Spinal cord (tissue), 10 donors: ENCODE data around the gene DNM2. TPM values are rescaled to one million over a fixed set of nuclear protein-coding genes. Genes with fewer than 3 reads are reported as not detected.
A peak's percentile ranks its signal among the peaks of the same experiment; 100 is the strongest.

Source experiments
- DNase-seq, 6 donors: peaks; one replicate each; pipeline versions ENCODE4 v3.0.0 to v3.0.0-alpha.2; 2013 to 2015; ENCODE audit warnings: low spot score in 6 of 6, low read depth in 4 of 6
- H3K27ac ChIP-seq: one replicate; pipeline ENCODE4 v1.5.1; 2013; ENCODE audit warnings: low read depth, low read length, control low read depth
- H3K27me3 ChIP-seq: one replicate; pipeline ENCODE4 v1.6.1; 2013; ENCODE audit warnings: low read length; ENCODE audit not compliant: control insufficient read depth, insufficient read depth
- H3K36me3 ChIP-seq: one replicate; pipeline ENCODE4 v1.6.1; 2013; ENCODE audit warnings: low read length; ENCODE audit not compliant: control insufficient read depth, insufficient read depth
- H3K4me1 ChIP-seq: one replicate; pipeline ENCODE4 v1.6.1; 2013; ENCODE audit warnings: low read length; ENCODE audit not compliant: control insufficient read depth, insufficient read depth
- H3K4me3 ChIP-seq: one replicate; pipeline ENCODE4 v1.5.1; 2013; ENCODE audit warnings: low read depth, low read length, control low read depth
- H3K9me3 ChIP-seq: one replicate; pipeline ENCODE4 v1.6.1; 2013; ENCODE audit warnings: low read length; ENCODE audit not compliant: control insufficient read depth, insufficient read depth
- WGBS: methylation state at CpG from one replicate; pipeline ENCODE4 v1.1.5; 2013; ENCODE audit warnings: missing lambda C conversion rate; ENCODE audit not compliant: insufficient coverage; 5-methylcytosine and 5-hydroxymethylcytosine counted together
- polyA plus RNA-seq, 2 donors: library from polyadenylated mRNA; unstranded; fragments of 120-200 nt; gene quantifications; one replicate each; pipeline ENCODE4 v1.2.1, GENCODE V29; 2013; ENCODE audit not compliant: insufficient read length in 2 of 2
- total RNA-seq, 2 donors: library from RNA; depleted of rRNA in 1 of 2; stranded (reverse); fragments of 120-200 nt in 1 of 2; fragments of >200 nt in 1 of 2; gene quantifications; one replicate each; pipeline versions ENCODE4 v1.2.3 to v1.2.4, GENCODE V29; 2013 to 2014
- donor health status: healthy.

The DNM2 gene
- total and polyA plus RNA-seq, 4 donors = 59.2 to 111 (median 85.0) TPM

DNA sequence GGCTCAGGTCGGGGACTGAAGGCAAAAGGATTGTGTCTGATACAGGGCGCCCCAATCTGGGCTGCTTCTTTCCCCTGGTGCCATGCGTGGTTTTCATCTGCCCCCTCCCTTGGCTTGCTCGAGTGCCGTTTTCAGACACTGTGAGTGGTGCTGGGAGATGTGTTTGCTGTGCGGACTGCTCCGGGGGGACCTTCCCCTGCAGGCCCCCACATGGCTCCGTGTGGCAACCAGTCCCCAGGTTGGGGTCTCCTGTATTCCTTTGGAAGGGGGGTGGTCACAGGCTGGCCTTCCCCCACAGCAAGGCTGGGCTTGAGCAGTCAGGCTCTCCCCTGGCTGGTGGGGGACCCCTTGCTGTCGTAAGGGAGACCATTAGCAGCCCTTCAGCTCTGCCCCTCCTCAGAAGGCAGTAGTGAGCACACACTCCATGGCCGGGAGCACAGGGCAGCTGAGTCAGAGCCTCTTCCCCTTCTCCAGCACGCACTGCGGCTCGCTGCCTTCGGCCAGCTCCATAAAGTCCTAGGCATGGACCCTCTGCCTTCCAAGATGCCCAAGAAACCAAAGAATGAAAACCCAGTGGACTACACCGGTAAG is 37.2 kb upstream of the DNM2 start:
- H3K4me1 ChIP-seq = peaks cover 2% of the 10 kb centered on the region
- H3K27ac ChIP-seq = no peak overlapping the region
- WGBS = 98% methylated on average over 10 of the region's 15 CpGs
- H3K4me3 ChIP-seq = no peak overlapping the region
- no peaks in the 10 kb centered on the region for H3K27me3 ChIP-seq
- H3K9me3 ChIP-seq = no peaks in the 10 kb centered on the region
- H3K36me3 ChIP-seq = peaks cover 88% of the 10 kb centered on the region
- DNase-seq = no peak

DNA sequence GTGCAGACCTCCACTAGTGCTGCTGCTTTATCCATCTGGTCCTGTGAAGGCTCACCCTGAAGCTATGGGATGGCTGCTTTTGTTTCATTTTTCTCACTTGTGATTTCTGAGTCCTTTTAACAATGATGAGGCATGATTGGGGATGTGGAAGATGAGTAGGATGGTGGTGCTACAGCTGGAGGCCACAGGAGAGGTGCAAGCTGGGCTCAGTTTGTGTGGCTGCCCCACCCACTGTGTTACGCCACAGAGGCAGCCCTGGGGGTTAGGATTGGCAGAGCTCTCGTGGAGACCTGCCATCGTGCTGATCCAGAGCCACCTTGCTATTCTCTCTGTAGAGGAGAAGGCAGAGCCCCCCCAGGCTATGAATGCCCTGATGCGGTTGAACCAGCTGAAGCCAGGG is 36.2 kb upstream of the DNM2 start:
- WGBS = 85% methylated on average over 4 of the region's 4 CpGs
- Histone ChIP-seq H3K4me3 (no peak overlapping the region), H3K4me1 (peaks cover 12% of the 10 kb centered on the region), H3K27ac (no peak overlapping the region), H3K36me3 (peaks cover 90% of the 10 kb centered on the region), H3K9me3 (no peaks in the 10 kb centered on the region), H3K27me3 (no peaks in the 10 kb centered on the region)
- no peak for DNase-seq

DNA sequence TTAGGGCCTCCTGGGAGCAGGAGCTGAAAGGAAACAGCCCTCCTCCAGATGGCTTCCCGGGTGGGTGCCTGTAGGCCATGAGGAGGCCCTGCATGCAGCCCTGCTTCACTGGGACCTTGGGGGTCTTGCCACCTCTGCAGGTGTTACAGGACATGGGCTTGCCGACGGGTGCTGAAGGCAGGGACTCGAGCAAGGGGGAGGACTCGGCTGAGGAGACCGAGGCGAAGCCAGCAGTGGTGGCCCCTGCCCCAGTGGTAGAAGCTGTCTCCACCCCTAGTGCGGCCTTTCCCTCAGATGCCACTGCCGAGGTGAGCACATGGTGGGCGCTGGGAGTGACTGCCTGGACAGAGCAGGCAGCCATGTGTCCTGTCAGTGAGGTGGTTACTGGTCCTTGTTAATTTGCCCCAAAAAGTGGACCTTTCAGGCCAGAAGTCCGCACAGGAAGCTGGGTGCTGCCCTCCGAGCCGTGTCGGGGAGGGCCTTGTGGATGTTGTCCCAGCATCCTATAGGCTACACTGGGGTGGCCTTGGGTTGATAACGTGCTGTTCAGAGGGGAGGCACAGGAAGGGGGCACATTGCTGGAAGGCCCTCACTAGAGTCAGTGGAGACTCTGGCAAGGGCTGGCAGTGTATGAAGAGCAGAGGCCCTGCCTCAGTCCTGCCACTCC is 35.3 kb upstream of the DNM2 start:
- Histone ChIP-seq H3K36me3 (peaks cover 90% of the 10 kb centered on the region), H3K27ac (no peak overlapping the region), H3K4me1 (peaks cover 21% of the 10 kb centered on the region), H3K9me3 (no peaks in the 10 kb centered on the region), H3K4me3 (no peak overlapping the region), H3K27me3 (no peaks in the 10 kb centered on the region)
- 91% methylated on average over 15 of the region's 15 CpGs for WGBS
- DNase-seq = no peak

DNA sequence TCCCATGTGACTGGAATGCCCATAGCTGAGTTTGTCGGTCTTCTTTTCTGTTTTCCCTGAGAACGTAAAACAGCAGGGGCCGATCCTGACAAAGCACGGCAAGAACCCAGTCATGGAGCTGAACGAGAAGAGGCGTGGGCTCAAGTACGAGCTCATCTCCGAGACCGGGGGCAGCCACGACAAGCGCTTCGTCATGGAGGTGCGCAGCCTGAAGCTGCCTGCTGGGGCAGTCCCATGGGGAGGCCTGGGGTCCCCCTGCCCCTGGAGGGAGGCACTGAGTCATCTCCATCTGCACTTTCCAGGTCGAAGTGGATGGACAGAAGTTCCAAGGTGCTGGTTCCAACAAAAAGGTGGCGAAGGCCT is 34.8 kb upstream of the DNM2 start:
- DNase-seq = no peak
- Histone ChIP-seq H3K4me3 (no peak overlapping the region), H3K9me3 (no peaks in the 10 kb centered on the region), H3K27me3 (no peaks in the 10 kb centered on the region), H3K36me3 (peaks cover 90% of the 10 kb centered on the region), H3K27ac (no peak overlapping the region), H3K4me1 (peaks cover 22% of the 10 kb centered on the region)
- 66% methylated on average over 15 of the region's 15 CpGs for WGBS

DNA sequence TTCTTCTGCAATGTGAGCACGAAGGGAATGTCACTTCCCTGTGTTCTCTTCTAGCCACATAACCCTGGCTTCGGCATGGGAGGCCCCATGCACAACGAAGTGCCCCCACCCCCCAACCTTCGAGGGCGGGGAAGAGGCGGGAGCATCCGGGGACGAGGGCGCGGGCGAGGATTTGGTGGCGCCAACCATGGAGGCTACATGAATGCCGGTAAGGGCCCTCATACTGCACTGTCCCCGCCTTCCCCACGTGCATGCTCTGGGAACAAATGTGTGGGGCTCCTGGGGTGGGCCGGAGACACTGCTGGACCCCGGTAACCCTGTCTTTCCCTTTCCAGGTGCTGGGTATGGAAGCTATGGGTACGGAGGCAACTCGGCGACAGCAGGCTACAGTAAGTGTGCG is 34.3 kb upstream of the DNM2 start:
- Histone ChIP-seq H3K4me1 (peaks cover 22% of the 10 kb centered on the region), H3K4me3 (no peak overlapping the region), H3K9me3 (no peaks in the 10 kb centered on the region), H3K27me3 (no peaks in the 10 kb centered on the region), H3K36me3 (peaks cover 90% of the 10 kb centered on the region), H3K27ac (no peak overlapping the region)
- DNase-seq = no peak
- WGBS = 91% methylated on average over 20 of the region's 21 CpGs

DNA sequence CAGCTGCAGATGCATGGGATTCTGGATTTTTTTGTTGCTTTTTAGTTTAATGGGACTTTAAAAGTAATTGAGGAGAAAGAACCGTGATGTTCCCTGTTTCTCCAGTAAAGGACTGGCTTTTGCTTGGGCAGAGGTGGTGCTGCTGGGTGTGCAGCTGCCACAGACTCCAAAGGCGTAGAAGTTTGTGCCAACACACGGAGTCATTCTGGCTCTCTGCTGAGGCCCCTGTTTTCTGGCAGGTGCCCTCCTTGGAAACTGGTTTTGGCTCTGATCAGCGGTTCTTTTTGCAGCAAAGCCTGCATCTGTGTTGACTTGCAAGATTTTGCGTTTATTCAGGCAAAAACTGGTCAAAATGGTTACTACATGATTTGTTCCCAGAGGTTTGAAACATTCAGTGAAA is 32.7 kb upstream of the DNM2 start:
- H3K4me1 ChIP-seq = peaks cover 22% of the 10 kb centered on the region
- peaks cover 90% of the 10 kb centered on the region for H3K36me3 ChIP-seq
- 47% methylated on average over 5 of the region's 5 CpGs for WGBS
- no peaks in the 10 kb centered on the region for H3K9me3 ChIP-seq
- H3K27ac ChIP-seq = no peak overlapping the region
- DNase-seq = peak in 3 of 6 donors; percentile 39 to 78 (median 45)
- no peak overlapping the region for H3K4me3 ChIP-seq
- no peaks in the 10 kb centered on the region for H3K27me3 ChIP-seq

DNA sequence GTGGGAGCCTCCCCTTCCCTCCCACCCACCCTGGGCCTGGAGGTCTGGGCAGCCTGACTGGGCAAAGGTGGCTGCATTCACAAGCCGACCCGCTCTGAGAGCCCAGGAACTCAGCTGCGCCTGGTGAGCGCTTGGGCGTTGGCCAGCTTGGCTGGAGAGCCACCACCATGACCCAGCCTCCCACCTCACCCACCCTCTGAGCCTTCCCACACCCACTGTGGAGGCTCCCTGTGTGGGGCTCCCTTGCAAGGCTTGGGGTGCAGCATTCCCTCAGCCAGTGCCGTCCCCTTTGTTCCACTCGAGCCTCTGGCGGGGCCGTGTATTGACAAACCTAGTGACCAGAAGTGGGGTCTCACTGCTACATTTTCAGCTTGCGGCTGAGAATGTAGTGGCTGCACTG is 31.7 kb upstream of the DNM2 start:
- H3K9me3 ChIP-seq = no peaks in the 10 kb centered on the region
- H3K27me3 ChIP-seq = no peaks in the 10 kb centered on the region
- peak overlapping the region; percentile 33 for H3K27ac ChIP-seq
- peaks cover 22% of the 10 kb centered on the region for H3K4me1 ChIP-seq
- H3K36me3 ChIP-seq = peaks cover 90% of the 10 kb centered on the region
- DNase-seq = no peak
- H3K4me3 ChIP-seq = no peak overlapping the region
- 72% methylated on average over 10 of the region's 10 CpGs for WGBS

DNA sequence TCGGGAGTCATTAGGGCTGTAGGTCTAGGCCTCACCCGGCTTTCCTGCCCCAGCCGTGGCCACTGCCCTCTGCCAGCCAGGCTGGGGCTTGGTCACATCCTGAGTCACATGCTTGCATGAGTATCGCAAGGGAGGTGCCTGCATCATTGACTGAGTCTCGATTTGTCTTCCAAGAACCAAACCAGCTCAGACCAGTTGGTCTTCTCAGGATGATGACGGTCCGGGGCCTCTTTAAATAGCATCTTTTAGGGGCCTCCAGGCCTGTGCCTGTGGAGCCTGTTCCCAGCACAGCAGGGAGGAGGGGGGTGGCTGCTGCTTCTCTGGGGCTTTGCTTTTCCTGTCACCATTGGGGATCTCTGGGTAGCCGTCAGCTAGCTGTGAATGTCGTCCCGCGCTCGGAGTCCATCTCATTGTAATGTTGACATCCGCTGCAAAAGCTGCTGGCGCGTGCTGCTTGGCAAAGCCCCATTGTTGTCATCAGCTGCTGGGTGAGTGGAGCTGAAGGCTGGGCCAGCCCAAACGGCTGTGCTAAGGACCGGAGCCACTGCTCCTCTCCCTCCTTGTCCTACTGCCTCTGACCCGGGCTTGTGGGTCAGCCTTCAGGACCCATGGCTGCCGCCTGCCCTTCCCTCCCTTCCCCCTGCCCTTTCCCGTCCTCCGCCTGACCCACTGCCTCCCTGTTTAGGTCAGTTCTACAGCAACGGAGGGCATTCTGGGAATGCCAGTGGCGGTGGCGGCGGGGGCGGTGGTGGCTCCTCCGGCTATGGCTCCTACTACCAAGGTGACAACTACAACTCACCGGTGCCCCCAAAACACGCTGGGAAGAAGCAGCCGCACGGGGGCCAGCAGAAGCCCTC is 31.0 kb upstream of the DNM2 start:
- Histone ChIP-seq H3K9me3 (no peaks in the 10 kb centered on the region), H3K27ac (peak overlapping the region; percentile 33)

DNA sequence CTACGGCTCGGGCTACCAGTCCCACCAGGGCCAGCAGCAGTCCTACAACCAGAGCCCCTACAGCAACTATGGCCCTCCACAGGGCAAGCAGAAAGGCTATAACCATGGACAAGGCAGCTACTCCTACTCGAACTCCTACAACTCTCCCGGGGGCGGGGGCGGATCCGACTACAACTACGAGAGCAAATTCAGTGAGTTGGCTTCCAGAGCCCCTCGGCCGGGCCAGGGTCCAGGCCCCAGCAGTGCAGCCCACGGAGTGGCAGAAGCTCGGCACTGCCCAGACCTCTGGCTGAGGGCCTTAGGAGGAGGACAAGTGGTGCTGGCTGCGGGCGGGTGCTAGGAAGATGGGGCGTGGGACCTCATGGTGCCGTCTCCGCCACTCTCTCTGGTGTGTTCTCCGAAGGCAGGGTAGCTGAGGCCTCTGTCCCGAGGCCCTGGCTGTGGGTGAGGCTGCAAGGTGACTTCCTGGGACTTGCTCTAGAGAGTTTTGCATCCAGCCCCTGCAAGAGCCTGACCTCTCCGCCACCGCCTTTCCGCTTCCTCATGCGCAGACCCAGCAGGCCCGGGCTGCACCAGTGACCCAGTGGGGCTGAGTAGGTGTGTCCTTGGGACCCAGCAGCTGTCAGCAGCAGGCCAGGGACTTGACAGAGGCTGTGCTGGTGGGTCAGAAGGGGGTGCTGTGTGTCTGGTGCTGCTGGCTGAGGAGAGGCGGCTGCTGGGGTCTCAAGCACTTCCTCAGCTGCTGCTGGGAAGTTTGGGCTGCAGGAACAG is 30.2 kb upstream of the DNM2 start:
- H3K36me3 ChIP-seq = peaks cover 90% of the 10 kb centered on the region
- DNase-seq = no peak
- 92% methylated on average over 25 of the region's 25 CpGs for WGBS
- no peaks in the 10 kb centered on the region for H3K27me3 ChIP-seq
- no peak overlapping the region for H3K27ac ChIP-seq
- no peaks in the 10 kb centered on the region for H3K9me3 ChIP-seq
- H3K4me3 ChIP-seq = no peak overlapping the region
- H3K4me1 ChIP-seq = peaks cover 22% of the 10 kb centered on the region

More for the DNA sequence above, 31.0 kb upstream of the DNM2 start:
- Histone ChIP-seq H3K4me3 (no peak overlapping the region), H3K36me3 (peaks cover 90% of the 10 kb centered on the region), H3K27me3 (no peaks in the 10 kb centered on the region), H3K4me1 (peaks cover 22% of the 10 kb centered on the region)
- DNase-seq = peak in 1 of 6 donors; percentile 44
- WGBS = 60% methylated on average over 30 of the region's 31 CpGs
